Measurements from ENCODE around the gene USF2.
A peak's percentile ranks its signal among the peaks of the same experiment; 100 is the strongest.

USF2 gene

DNA sequence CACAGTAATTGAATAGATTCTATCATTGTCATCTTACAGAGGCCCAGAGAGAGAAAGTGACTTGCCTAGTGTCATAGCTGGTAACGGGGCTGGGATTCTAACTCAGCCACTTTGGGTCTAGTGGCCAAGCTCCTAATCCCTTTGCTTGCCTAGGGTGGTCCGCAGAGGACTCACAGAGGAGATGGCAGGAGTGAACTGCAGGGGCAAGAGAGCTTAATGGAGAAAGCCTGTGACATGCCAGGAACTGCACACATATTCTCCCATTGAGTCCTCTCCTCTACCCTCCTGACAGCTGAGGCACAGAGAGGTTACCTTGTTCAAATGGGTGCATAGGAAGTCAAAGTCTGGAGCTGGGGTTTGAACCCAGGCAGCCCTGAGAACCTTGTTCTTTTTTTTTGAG lies 17.3 kb upstream of the USF2 start:
- peaks cover 38% of the 10 kb centered on the region for H3K27me3 Mint-ChIP-seq
- DNase-seq = no peak
- peaks cover 39% of the 10 kb centered on the region for H3K4me1 Mint-ChIP-seq
- no peak overlapping the region for H3K27ac Mint-ChIP-seq
- H3K9me3 Mint-ChIP-seq = no peaks in the 10 kb centered on the region
- no peak overlapping the region for H3K4me3 Mint-ChIP-seq
- CTCF ChIA-PET = interaction anchor here (0.6 to 1.2 kb wide), 3 partner anchors 12 to 34 kb away, joined by 3 read pairs; no protein-coding TSS in a partner anchor
- peaks cover 22% of the 10 kb centered on the region for H3K36me3 Mint-ChIP-seq

DNA sequence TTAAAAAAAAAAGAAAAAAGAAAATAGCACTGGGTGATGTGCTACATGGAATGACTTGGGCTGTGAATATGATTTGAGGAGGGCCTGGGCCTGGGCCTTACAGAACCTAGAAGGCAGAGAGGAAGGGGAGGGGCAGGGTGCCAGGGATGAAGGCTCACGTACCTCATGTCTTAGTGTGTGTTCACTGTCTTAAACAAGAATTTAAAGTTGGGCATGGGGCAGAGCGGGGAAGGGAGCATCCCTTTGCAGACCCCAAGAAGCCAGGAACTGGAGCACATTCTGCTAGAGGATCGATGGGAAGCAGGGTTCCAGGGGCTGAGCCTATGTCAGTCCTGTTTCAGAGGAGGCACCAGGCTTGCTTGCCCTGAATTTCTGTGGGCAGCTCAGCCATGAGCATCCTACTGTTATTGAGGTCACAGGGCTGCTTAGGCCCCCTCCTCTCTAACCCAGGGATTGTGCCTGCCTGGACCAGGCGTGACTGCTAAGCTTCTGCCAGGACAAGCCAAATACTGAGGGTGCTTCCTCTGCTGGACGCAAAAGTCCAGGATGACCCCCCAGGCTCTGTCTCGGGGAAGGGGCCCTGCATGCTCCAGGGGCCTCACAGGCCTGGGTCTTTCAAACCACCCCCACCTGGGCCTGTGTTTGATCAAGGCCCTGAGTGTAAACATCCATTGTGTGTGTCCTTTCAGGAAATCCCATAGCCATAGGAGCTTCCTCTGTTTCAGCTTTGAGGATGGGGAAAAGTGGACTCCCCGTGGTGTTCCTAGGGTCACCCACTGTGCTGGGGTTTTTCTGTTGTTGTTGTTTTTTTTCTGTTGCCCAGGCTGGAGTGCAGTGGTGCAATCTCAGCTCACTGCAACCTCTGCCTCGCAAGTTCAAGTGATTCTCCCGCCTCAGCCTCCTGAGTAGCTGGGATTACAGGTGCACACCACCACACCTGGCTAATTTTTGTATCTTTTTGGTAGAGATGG lies 15.2 kb upstream of the USF2 start:
- Mint-ChIP-seq H3K36me3 (peaks cover 24% of the 10 kb centered on the region), H3K4me3 (no peak overlapping the region), H3K4me1 (peaks cover 41% of the 10 kb centered on the region), H3K27ac (no peak overlapping the region), H3K9me3 (no peaks in the 10 kb centered on the region), H3K27me3 (peaks cover 22% of the 10 kb centered on the region)
- no peak for DNase-seq
- CTCF ChIA-PET = interaction anchor here (0.6 to 0.8 kb wide), 2 partner anchors 11 to 243 kb away, joined by 3 read pairs; no protein-coding TSS in a partner anchor

DNA sequence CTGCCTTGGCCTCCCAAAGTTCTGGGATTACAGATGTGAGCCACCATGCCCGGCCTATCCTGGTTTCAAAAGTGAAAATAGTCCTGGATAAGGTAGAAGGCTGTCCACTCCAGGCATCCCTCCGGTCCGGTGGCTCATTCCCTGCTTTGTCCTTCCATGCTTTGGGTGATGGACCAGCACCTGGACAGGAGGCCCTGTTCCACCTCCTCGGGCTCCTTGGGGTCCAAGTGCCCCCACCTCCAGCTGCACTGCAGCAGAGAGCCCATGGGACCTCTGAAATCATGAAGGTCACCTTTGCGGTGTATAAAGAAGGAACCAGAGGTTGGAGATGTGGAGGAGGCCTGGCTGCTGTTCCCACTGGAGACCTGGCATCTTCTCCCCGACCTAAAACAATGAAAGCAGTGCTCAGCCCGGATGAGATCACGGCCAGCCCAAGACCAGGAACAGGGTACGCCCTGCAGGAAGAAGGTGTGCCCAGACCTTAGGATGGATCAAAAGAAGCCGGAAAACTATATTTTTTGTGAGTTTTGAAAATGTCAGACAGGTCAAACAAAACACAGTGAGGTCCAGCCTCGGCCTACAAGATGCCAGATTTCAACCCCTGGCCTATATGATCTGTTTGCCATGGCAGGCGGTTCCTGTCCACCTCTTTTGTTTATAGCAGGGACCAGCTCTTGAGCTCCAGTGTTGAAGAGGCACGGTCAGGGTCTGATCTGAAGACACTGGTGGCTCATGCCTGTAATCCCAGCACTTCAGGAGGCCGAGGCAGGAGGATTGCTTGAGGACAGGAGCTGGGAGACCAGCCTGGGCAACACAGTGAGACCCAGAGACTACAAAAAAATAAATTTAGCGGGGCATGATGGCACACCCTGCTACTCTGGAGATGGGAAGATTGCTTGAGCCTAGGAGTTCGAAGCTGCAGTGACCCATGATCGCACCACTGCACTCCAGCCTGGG lies 14.1 kb upstream of the USF2 start:
- Mint-ChIP-seq H3K9me3 (no peaks in the 10 kb centered on the region), H3K4me1 (peaks cover 31% of the 10 kb centered on the region), H3K27ac (no peak overlapping the region), H3K36me3 (peaks cover 17% of the 10 kb centered on the region), H3K27me3 (peaks cover 12% of the 10 kb centered on the region), H3K4me3 (no peak overlapping the region)
- DNase-seq = no peak
- CTCF ChIA-PET = interaction anchor here (0.6 to 0.7 kb wide), 2 partner anchors 140 to 242 kb away, joined by 3 read pairs; no protein-coding TSS in a partner anchor

GRCh38 chr19:35256566-35256965 lies 12.2 kb upstream of the USF2 start:
- no peaks in the 10 kb centered on the region for H3K27me3 Mint-ChIP-seq
- peaks cover 18% of the 10 kb centered on the region for H3K4me1 Mint-ChIP-seq
- no peak overlapping the region for H3K27ac Mint-ChIP-seq

DNA sequence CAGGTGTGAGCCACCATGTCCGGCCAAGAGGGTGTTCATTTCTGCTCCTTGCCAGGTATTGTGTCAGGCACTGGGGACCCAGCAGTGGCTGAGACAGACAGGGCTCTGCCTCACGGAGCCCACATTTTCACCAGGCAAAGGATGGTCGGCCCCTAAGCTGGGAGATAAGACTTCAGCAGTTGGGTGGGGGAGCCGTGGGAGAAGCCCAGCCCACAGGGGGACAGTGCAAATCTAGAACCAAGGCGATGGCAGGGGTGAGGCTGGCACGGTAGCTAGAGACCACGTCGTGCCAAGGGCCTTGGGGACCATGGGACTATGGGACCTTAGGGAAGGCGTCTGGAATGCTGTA lies 11.7 kb upstream of the USF2 start:
- Mint-ChIP-seq H3K36me3 (peaks cover 11% of the 10 kb centered on the region), H3K27me3 (no peaks in the 10 kb centered on the region), H3K27ac (no peak overlapping the region), H3K4me1 (peaks cover 18% of the 10 kb centered on the region), H3K9me3 (no peaks in the 10 kb centered on the region), H3K4me3 (no peak overlapping the region)
- CTCF ChIA-PET = no interaction called here
- DNase-seq = no peak

More at GRCh38 chr19:35256566-35256965, 12.2 kb upstream of the USF2 start:
- Mint-ChIP-seq H3K36me3 (peaks cover 11% of the 10 kb centered on the region), H3K9me3 (no peaks in the 10 kb centered on the region), H3K4me3 (no peak overlapping the region)
- DNase-seq = no peak
- CTCF ChIA-PET = no interaction called here

- peak; percentile 17 for DNase-seq
- Mint-ChIP-seq H3K36me3 (peaks cover 16% of the 10 kb centered on the region), H3K4me1 (peaks cover 31% of the 10 kb centered on the region), H3K9me3 (no peaks in the 10 kb centered on the region), H3K27ac (no peak overlapping the region), H3K4me3 (no peak overlapping the region), H3K27me3 (no peaks in the 10 kb centered on the region)
- CTCF ChIA-PET = no interaction called here
These were observed 8.0 kb upstream of the USF2 start for GRCh38 chr19:35260694-35261304.

- Mint-ChIP-seq H3K27ac (no peak overlapping the region), H3K4me1 (peaks cover 36% of the 10 kb centered on the region), H3K36me3 (peaks cover 16% of the 10 kb centered on the region), H3K27me3 (no peaks in the 10 kb centered on the region), H3K4me3 (no peak overlapping the region), H3K9me3 (no peaks in the 10 kb centered on the region)
- peak; percentile 18 for DNase-seq
- CTCF ChIA-PET = no interaction called here
These were observed 7.2 kb upstream of the USF2 start for GRCh38 chr19:35261356-35262100.

- H3K4me3 Mint-ChIP-seq = no peak overlapping the region
- H3K27ac Mint-ChIP-seq = no peak overlapping the region
- H3K9me3 Mint-ChIP-seq = no peaks in the 10 kb centered on the region
- no peaks in the 10 kb centered on the region for H3K27me3 Mint-ChIP-seq
- DNase-seq = peak; percentile 17
- CTCF ChIA-PET = no interaction called here
- peaks cover 34% of the 10 kb centered on the region for H3K4me1 Mint-ChIP-seq
- peaks cover 15% of the 10 kb centered on the region for H3K36me3 Mint-ChIP-seq
These were observed 6.5 kb upstream of the USF2 start for GRCh38 chr19:35262101-35262761.

DNA sequence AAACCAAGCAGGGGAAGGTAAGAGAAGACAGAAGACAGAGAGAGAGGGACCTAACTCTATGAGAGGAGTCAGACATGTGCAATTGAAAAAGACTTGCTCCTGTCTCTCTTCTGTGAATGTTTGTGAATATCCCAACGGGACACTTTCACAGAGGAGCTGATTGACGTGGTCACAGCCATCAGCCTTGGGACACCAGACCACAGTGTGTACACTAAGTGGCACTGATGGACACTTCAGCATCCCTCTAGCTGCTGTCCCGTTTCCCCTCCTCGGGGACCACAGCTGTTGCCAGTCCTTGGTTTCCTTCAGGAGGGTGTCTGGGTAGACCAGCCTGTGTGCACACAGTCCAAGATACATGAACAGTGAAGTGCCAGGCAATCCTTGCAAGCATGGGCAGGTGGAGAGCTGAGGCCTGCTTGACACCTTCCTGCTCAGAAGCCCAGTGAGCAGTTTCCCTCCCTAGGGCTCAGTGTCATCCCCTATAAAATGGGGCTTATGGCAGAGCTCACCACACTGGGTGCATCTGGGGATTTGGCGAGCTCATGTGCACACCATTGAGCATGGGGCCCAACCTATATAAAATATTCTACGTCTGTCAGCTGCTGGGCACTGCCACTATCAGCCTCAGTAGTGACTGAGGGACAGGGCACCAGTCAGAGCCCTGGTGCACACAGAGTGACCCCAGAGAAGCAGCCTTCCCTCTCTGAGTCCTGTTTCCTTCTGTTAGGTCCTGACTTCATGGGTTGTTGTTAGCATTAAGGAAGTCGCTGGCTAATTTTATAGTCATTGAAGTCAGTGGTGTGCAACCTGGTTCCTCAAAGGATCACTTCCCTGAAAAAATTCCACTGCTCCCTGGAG lies 4.3 kb upstream of the USF2 start:
- no peaks in the 10 kb centered on the region for H3K27me3 Mint-ChIP-seq
- CTCF ChIA-PET = interaction anchor here (1.0 to 1.4 kb wide), 2 partner anchors 11 to 14 kb away, joined by 3 read pairs; no protein-coding TSS in a partner anchor
- H3K36me3 Mint-ChIP-seq = peaks cover 16% of the 10 kb centered on the region
- peak; percentile 16 for DNase-seq
- H3K4me3 Mint-ChIP-seq = no peak overlapping the region
- H3K27ac Mint-ChIP-seq = peak overlapping the region; percentile 62
- peaks cover 27% of the 10 kb centered on the region for H3K4me1 Mint-ChIP-seq
- H3K9me3 Mint-ChIP-seq = no peaks in the 10 kb centered on the region

DNA sequence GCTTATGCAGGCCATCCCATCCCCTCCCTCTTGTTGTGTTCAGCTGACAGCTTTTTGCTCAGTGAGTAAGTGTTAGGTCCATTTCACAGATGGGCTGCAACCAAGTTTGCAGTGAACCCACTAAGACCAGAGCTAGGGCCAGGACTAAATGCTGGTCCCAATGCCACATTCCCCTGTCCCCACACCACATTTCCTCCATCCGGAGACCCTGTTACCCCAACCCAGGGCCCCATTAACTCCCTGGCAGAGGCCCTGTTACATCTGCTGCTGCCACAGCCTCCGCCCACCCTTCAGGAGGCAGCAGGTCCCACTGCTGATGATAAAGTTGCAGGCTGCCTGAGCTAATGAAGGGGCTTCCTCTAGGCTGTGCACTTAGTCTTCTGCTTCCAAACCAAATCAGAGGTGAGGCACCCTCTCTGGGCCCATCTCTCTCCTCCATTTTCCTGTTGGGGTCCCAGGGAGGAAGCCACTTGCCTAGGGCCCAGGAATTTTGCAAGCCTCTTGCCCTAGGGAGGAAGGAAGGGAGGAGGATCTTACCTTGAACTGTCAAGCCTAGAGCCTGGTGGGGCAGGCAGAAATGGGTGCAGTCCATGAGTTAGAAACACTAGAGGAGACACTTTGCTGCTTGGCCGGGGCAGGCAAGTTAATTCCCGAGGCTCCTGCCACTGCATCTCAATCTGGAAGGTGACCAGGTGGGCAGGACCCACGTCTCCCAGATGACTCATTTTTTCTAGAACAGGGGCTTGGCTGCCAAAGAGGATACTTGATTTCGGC lies 3.4 kb upstream of the USF2 start:
- H3K4me3 Mint-ChIP-seq = peak overlapping the region; percentile 67
- H3K36me3 Mint-ChIP-seq = peaks cover 20% of the 10 kb centered on the region
- no peaks in the 10 kb centered on the region for H3K27me3 Mint-ChIP-seq
- H3K4me1 Mint-ChIP-seq = peaks cover 31% of the 10 kb centered on the region
- no peaks in the 10 kb centered on the region for H3K9me3 Mint-ChIP-seq
- peak; percentile 19 for DNase-seq
- H3K27ac Mint-ChIP-seq = peak overlapping the region; percentile 88
- CTCF ChIA-PET = interaction anchor here (0.6 to 1.3 kb wide), 3 partner anchors 12 to 123 kb away, joined by 3 to 4 read pairs (median 3); no protein-coding TSS in a partner anchor

GRCh38 chr19:35265900-35266519 lies 2.8 kb upstream of the USF2 start:
- Mint-ChIP-seq H3K27ac (peak overlapping the region; percentile 88), H3K9me3 (no peaks in the 10 kb centered on the region), H3K4me3 (peak overlapping the region; percentile 67), H3K4me1 (peaks cover 36% of the 10 kb centered on the region), H3K36me3 (peaks cover 26% of the 10 kb centered on the region), H3K27me3 (no peaks in the 10 kb centered on the region)
- CTCF ChIA-PET = interaction anchor here (1.3 kb wide), 1 partner anchor 124 kb away, joined by 4 read pairs; no protein-coding TSS in a partner anchor
- DNase-seq = peak; percentile 20
